Heart right ventricle (tissue), 16 donors: Measurements from ENCODE around the gene RET. TPM values are rescaled to one million over a fixed set of nuclear protein-coding genes. Genes with fewer than 3 reads are reported as not detected.

Experiments
- ATAC-seq, 8 donors: fragments of 200-7000 bp; cut with Tn5 transposase; one replicate each; pipeline ENCODE4 v1.9.1; 2020; ENCODE audit warnings: mild to moderate bottlenecking in 8 of 8, moderate library complexity in 8 of 8, moderate number of reproducible peaks in 1 of 8
- DNase-seq, 2 donors: peaks; one replicate each; pipeline ENCODE4 v3.0.0-alpha.2; 2020
- H3K27ac ChIP-seq, 10 donors: fragments of 200-600 bp; sonication (generic) in 2 of 10; one replicate each; pipeline versions ENCODE4 v1.5.0 to v1.8.0; 2020 to 2022; ENCODE audit warnings: mild to moderate bottlenecking in 3 of 10
- H3K27me3 ChIP-seq, 7 donors: fragments of 200-600 bp; one replicate each; pipeline ENCODE4 v1.8.0; 2021 to 2022; ENCODE audit warnings: mild to moderate bottlenecking in 2 of 7
- H3K36me3 ChIP-seq, 9 donors: fragments of 200-600 bp; sonication (generic) in 1 of 9; one replicate each; pipeline versions ENCODE4 v1.5.0 to v1.8.0; 2020 to 2022; ENCODE audit warnings: mild to moderate bottlenecking in 2 of 9
- H3K4me1 ChIP-seq, 9 donors: fragments of 200-600 bp; sonication (generic) in 1 of 9; one replicate each; pipeline versions ENCODE4 v1.5.0 to v1.8.0; 2020 to 2022; ENCODE audit warnings: mild to moderate bottlenecking in 4 of 9
- H3K4me3 ChIP-seq, 10 donors: fragments of 200-600 bp; sonication (generic) in 2 of 10; one replicate each; pipeline versions ENCODE4 v1.5.0 to v1.8.0; 2020 to 2022; ENCODE audit warnings: mild to moderate bottlenecking in 7 of 10, moderate library complexity in 2 of 10
- H3K9me3 ChIP-seq, 11 donors: fragments of 200-600 bp in 10 of 11; sonication (generic) in 2 of 11; one replicate each; pipeline versions ENCODE4 v1.5.0 to v1.8.0; 2013 to 2022; ENCODE audit warnings: mild to moderate bottlenecking in 2 of 11, control low read depth in 1 of 11, moderate library complexity in 1 of 11
- WGBS, 2 donors: extraction: QIAGEN DNeasy Blood & Tissue Kit; methylation state at CpG; one replicate each; pipeline ENCODE4 v1.1.7; 2013; ENCODE audit warnings: inconsistent platforms in 1 of 2; 5-methylcytosine and 5-hydroxymethylcytosine counted together
- intact Hi-C, 10 donors: fragments of 100-400 bp; cut with DNase I; formaldehyde crosslinking; loops; one replicate each; pipeline versions ENCODE4 v1.11.1 to v1.14.2; 2022
- polyA plus RNA-seq, 2 donors: library from polyadenylated mRNA; stranded (reverse); fragments of 200-250 nt; gene quantifications; one replicate each; pipeline ENCODE4 v1.2.3, GENCODE V29; 2013
- total RNA-seq, 10 donors: library from RNA; stranded (reverse); fragmentation: NEBNext Ultra II Directional in 3 of 10; extraction: Animal tissue kit (Norgen Biotek cat#: 25700) in 3 of 10; gene quantifications; one replicate each; pipeline versions ENCODE4 v1.2.1 to v1.2.4, GENCODE V29; 2021 to 2023
- TF ChIP-seq, protein P1 (sequence below), 9 donors: fragments of 200-600 bp; sonication (generic) in 2 of 9; IDR thresholded peaks; one replicate each; pipeline versions ENCODE4 v1.5.0 to v1.8.0; 2021 to 2022; ENCODE audit warnings: antibody characterized with exemption in 9 of 9, mild to moderate bottlenecking in 5 of 9, moderate library complexity in 1 of 9
- donor health status: Arrhythmogenic right ventricular cardiomyopathy.
- donor health status: ischemic (EF 13 %, LVEDD 7.1; RV severe dilation, severe dysfunction).
- donor health status: healthy with polysubstance abuse.
- donor health status: DM: no; HTN: yes; CAD: no.
- donor health status: DM: no; HTN: no; CAD: no.
- donor health status: ischemic (EF 25% LVEDD 6.9; RV normal size, moderate dysfunction).
- donor health status: ischemic (EF 25% LVEDD 5.7; RV mildly dilated, moderate dysfunction).
- donor health status: healthy.
- donor health status: DM: yes; HTN: yes; CAD: no.
- donor health status: Ischemic cardiomyopathy.
- donor health status: ischemic (EF 35%, LVEDD 5.7; RV mildly dilated, moderate dysfunction).
- donor health status: nonischemic (EF 11% LVEDD 7.7; RV severe dilation, severe dysfunction).
- donor health status: DM: yes; HTN: yes; CAD: no.
- donor health status: PGD.
- donor health status: ischemic (EF 29% LVEDD 5.4; RV normal size, mild dysfunction).
- donor health status: nonischemic (EF 23%, LVEDD 6.1; RV moderate dilation, normal function).

The RET gene
- total and polyA plus RNA-seq, 12 donors, result 0.38 to 2.6 (median 1.2) TPM

DNA sequence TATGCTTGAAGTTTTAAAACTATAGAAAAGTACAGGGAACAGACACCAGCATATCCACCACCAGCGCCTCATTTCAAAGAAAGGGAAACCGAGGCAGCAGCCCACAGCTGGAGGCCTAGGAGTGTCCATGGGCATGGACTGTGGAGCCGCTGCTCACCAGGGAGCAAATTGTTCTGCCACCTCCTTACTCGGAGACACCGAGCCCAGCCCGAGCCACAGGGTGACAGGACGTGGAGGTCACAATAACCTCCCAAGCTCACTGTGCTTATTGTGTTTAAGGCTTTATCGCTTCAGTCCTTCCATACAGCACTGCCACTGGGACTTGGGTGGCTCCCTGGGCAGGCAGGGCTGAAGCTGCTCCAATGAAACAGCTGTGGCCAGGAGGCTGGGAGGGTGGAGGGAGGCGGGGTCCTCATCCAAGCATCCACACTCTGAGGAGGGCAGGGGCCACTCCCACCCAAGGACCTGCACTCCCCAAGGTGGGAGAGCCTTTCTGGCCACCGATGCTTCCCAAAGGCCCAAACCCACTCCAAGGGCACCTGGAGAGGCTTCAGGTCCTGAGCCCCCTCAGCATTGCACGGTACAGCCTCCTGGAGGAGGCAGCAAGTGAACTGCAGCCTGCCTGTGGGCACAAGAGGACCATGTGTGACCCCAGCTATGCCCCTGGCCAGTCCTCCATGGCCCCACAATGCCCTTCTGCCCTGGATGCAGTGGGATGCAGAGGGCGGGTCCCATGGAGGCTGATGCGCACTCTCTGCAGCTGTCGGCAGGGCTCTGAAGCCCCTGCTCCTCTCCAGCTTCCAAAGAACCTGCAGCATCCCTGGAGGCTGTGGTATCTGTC is 38.7 kb upstream of the RET start:
- WGBS, 2 donors, result 79 to 84% methylated on average over 14 of the region's 14 CpGs
- Histone ChIP-seq H3K36me3 (no peaks in the 10 kb centered on the region), H3K9me3 (peaks cover 0 to 12% (median under 1%) of the 10 kb centered on the region in 11 donors), H3K4me3 (no peak overlapping the region), H3K27me3 (no peaks in the 10 kb centered on the region), H3K27ac (no peak overlapping the region), H3K4me1 (peaks cover 0 to 4% (median 0%) of the 10 kb centered on the region in 9 donors)
- TF ChIP-seq, protein P1, sequence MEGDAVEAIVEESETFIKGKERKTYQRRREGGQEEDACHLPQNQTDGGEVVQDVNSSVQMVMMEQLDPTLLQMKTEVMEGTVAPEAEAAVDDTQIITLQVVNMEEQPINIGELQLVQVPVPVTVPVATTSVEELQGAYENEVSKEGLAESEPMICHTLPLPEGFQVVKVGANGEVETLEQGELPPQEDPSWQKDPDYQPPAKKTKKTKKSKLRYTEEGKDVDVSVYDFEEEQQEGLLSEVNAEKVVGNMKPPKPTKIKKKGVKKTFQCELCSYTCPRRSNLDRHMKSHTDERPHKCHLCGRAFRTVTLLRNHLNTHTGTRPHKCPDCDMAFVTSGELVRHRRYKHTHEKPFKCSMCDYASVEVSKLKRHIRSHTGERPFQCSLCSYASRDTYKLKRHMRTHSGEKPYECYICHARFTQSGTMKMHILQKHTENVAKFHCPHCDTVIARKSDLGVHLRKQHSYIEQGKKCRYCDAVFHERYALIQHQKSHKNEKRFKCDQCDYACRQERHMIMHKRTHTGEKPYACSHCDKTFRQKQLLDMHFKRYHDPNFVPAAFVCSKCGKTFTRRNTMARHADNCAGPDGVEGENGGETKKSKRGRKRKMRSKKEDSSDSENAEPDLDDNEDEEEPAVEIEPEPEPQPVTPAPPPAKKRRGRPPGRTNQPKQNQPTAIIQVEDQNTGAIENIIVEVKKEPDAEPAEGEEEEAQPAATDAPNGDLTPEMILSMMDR (IDR thresholded peaks at IDR 0.05), result no peak
- intact Hi-C loops, result no loop called here
- no peak for DNase-seq
- no peak for ATAC-seq

DNA sequence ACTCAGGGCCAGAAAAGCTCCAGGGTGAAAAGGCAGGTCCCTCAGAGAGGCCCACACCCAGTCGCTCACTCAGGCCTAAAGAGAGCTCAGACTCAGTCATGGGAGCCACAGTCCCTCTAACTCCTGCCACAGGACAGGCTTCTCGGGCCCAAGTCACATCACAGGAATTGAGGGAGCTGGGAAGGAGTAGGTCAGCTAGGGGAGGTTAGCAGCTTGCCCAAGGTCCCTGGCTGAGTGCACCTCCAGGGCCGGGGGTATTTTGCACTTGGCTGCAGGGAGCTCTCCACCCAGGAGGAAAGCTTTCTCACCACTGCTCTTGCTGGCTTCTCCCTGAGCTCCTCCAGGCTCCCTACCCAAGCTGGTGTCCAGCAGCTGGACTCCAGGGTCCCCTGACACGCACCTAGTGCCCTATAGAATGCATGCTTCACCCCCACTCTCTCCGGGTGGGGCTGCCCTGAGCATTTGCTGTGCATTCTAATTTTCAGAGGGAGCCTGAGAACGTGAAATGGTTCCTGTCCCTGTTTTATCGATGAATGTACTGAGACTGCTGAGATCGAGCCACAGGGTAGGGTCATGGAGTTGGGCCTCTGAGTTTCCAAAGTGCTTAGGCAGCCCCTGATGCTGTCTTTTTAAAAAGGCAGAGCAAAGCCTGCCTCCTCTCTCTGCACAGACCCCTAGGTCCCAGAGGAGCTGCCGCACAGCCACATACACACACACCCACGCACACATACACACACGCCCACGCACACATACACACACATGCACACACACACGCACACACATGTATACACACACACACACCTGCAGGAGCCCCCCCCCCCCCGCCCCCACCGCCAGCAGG is 37.9 kb upstream of the RET start:
- peaks cover 0 to 4% (median 0%) of the 10 kb centered on the region in 11 donors for H3K9me3 ChIP-seq
- ATAC-seq (no peak), DNase-seq (no peak)
- H3K27ac ChIP-seq, result no peak overlapping the region
- TF ChIP-seq, protein P1 (IDR thresholded peaks at IDR 0.05), result no peak
- no peaks in the 10 kb centered on the region for H3K27me3 ChIP-seq
- WGBS, 2 donors, result 73 to 76% methylated on average over 15 of the region's 15 CpGs
- intact Hi-C loops, result no loop called here
- peaks cover 0 to 8% (median 0%) of the 10 kb centered on the region in 9 donors for H3K4me1 ChIP-seq
- no peaks in the 10 kb centered on the region for H3K36me3 ChIP-seq
- H3K4me3 ChIP-seq, result no peak overlapping the region

GRCh38 chr10:43039624-43040481 is 37.0 kb upstream of the RET start:
- Histone ChIP-seq H3K4me3 (no peak overlapping the region), H3K27ac (no peak overlapping the region), H3K36me3 (no peaks in the 10 kb centered on the region), H3K27me3 (no peaks in the 10 kb centered on the region), H3K4me1 (peaks cover 0 to 8% (median 0%) of the 10 kb centered on the region in 9 donors), H3K9me3 (no peaks in the 10 kb centered on the region)
- ATAC-seq, result peak in 4 of 8 donors; percentile 11 to 53 (median 38)
- 81 to 83% methylated on average over 21 of the region's 21 CpGs for WGBS, 2 donors
- peak in 1 of 2 donors; percentile 24 for DNase-seq
- TF ChIP-seq, protein P1 (IDR thresholded peaks at IDR 0.05), result no peak
- intact Hi-C loops, result no loop called here
